SK-N-SH treated with all-trans-retinoic acid at 6 μM for 48 hours (cell line): ENCODE data around the gene CALN1.

ENCODE experiments used
- ATAC-seq: fragments of 200-7000 bp; cut with Tn5 transposase; 3 replicates; pipeline ENCODE4 v1.9.1; 2020; ENCODE audit warnings: mild to moderate bottlenecking, moderate library complexity
- ARNTL ChIP-seq: fragments of 450-650 bp; formaldehyde crosslinking; IDR thresholded peaks from 2 replicates; pipeline ENCODE4 v1.5.0; 2020; ENCODE audit warnings: low read depth, mild to moderate bottlenecking, moderate library complexity, borderline replicate concordance
- BACH2 ChIP-seq: fragments of 250-450 bp; sonication (Bioruptor Pico); IDR thresholded peaks from 2 replicates; pipeline ENCODE4 v1.9.0; 2021; ENCODE audit warnings: mild to moderate bottlenecking, borderline replicate concordance
- CSDC2 ChIP-seq: fragments of 250-450 bp; sonication (Bioruptor Pico); IDR thresholded peaks from 2 replicates; pipeline ENCODE4 v1.5.0; 2020; ENCODE audit warnings: mild to moderate bottlenecking, moderate library complexity
- ESRRG ChIP-seq: fragments of 250-450 bp; sonication (Bioruptor Pico); IDR thresholded peaks from 2 replicates; pipeline ENCODE4 v1.6.1; 2021; ENCODE audit warnings: mild to moderate bottlenecking
- GLIS3 ChIP-seq: fragments of 250-450 bp; sonication (Bioruptor Pico); IDR thresholded peaks from 2 replicates; pipeline ENCODE4 v1.5.0; 2020; ENCODE audit warnings: mild to moderate bottlenecking, moderate library complexity
- ISL1 ChIP-seq: fragments of 250-450 bp; sonication (Bioruptor Pico); IDR thresholded peaks from 2 replicates; pipeline ENCODE4 v2.1.2; 2022; ENCODE audit warnings: mild to moderate bottlenecking, moderate library complexity
- OSR1 ChIP-seq: fragments of 250-450 bp; sonication (Bioruptor Pico); IDR thresholded peaks from 2 replicates; pipeline ENCODE4 v1.8.0; 2022; ENCODE audit warnings: moderate library complexity, mild to moderate bottlenecking, inconsistent platforms
- PATZ1 ChIP-seq: fragments of 250-450 bp; sonication (Bioruptor Pico); IDR thresholded peaks from 2 replicates; pipeline ENCODE4 v1.8.0; 2020; ENCODE audit warnings: mild to moderate bottlenecking, moderate library complexity, borderline replicate concordance
- PPARA ChIP-seq: fragments of 250-450 bp; sonication (Bioruptor Pico); IDR thresholded peaks from 2 replicates; pipeline ENCODE4 v1.5.0; 2020; ENCODE audit warnings: mild to moderate bottlenecking, borderline replicate concordance
- RARB ChIP-seq: fragments of 250-450 bp; sonication (Bioruptor Pico); IDR thresholded peaks from 2 replicates; pipeline ENCODE4 v1.8.0; 2021; ENCODE audit warnings: mild to moderate bottlenecking, moderate library complexity
- SNAI2 ChIP-seq: fragments of 250-450 bp; sonication (Bioruptor Pico); IDR thresholded peaks from 2 replicates; pipeline ENCODE4 v1.5.0; 2020; ENCODE audit warnings: mild to moderate bottlenecking, moderate library complexity
- TCF4 ChIP-seq: fragments of 250-450 bp; sonication (Bioruptor Pico); IDR thresholded peaks from 2 replicates; pipeline ENCODE4 v1.8.0; 2021; ENCODE audit warnings: mild to moderate bottlenecking, moderate library complexity, borderline replicate concordance
- TOX ChIP-seq: fragments of 250-450 bp; sonication (Bioruptor Pico); IDR thresholded peaks from 2 replicates; pipeline ENCODE4 v1.8.0; 2021; ENCODE audit warnings: mild to moderate bottlenecking, moderate library complexity, borderline replicate concordance
- ZC3H10 ChIP-seq: fragments of 250-450 bp; sonication (Bioruptor Pico); IDR thresholded peaks from 2 replicates; pipeline ENCODE4 v1.5.1; 2021; ENCODE audit warnings: mild to moderate bottlenecking, moderate library complexity
- ZFP3 ChIP-seq: fragments of 250-450 bp; sonication (Bioruptor Pico); IDR thresholded peaks from 2 replicates; pipeline ENCODE4 v1.5.0; 2020; ENCODE audit warnings: mild to moderate bottlenecking, moderate library complexity
- ZFP30 ChIP-seq: fragments of 450-650 bp; formaldehyde crosslinking; IDR thresholded peaks from 2 replicates; pipeline ENCODE4 v1.5.0; 2022; ENCODE audit warnings: mild to moderate bottlenecking, moderate library complexity
- ZNF565 ChIP-seq: fragments of 450-650 bp; formaldehyde crosslinking; conservative IDR thresholded peaks from 2 replicates; pipeline ENCODE4 v1.5.0; 2020; ENCODE audit warnings: low read depth, mild to moderate bottlenecking, moderate library complexity
- ZNF70 ChIP-seq: fragments of 450-650 bp; formaldehyde crosslinking; IDR thresholded peaks from 2 replicates; pipeline ENCODE4 v1.5.0; 2020; ENCODE audit warnings: mild to moderate bottlenecking, moderate library complexity
- ZNF8 ChIP-seq: fragments of 450-650 bp; formaldehyde crosslinking; IDR thresholded peaks from 2 replicates; pipeline ENCODE4 v1.5.0; 2020; ENCODE audit warnings: mild to moderate bottlenecking, moderate library complexity
- TF ChIP-seq, protein P1 (sequence below): fragments of 250-450 bp; sonication (Bioruptor Pico); IDR thresholded peaks from 2 replicates; pipeline ENCODE4 v1.5.1; 2021; ENCODE audit warnings: mild to moderate bottlenecking, moderate library complexity
- TF ChIP-seq, protein P2 (sequence below): fragments of 250-450 bp; sonication (Bioruptor Pico); IDR thresholded peaks from 2 replicates; pipeline ENCODE4 v1.5.0; 2020; ENCODE audit warnings: mild to moderate bottlenecking, moderate library complexity
- TF ChIP-seq, protein P3 (sequence below): fragments of 250-450 bp; sonication (Bioruptor Pico); IDR thresholded peaks from 2 replicates; pipeline ENCODE4 v1.8.0; 2021; ENCODE audit warnings: low read depth, mild to moderate bottlenecking, moderate library complexity, borderline replicate concordance

The CALN1 gene

DNA sequence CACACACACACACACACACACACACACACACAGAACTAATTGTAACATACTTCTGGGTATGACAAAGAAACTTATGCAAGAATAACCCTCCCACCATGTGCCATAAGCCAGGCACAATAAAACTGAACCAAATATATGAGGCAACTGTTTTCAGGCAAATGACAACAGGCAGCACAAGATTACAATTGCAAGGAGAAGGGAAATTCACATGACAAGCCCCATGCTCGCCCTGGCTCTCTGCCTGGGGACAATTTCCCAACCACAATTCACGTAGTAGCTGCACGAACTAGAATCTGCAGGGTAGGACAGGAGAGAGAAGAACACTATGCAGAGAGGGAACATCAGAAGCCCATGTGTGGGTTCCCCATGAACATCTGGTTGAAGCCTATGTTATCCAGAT is 143.3 kb downstream of the CALN1 start:
- ATAC-seq, result no peak
- TF ChIP-seq PATZ1 (no peak), BACH2 (no peak), TCF4 (no peak), OSR1 (CRISPR knock-in tag) (no peak), ZFP30 (CRISPR knock-in tag) (no peak), RARB (CRISPR knock-in tag) (no peak), ZNF70 (no peak)

DNA sequence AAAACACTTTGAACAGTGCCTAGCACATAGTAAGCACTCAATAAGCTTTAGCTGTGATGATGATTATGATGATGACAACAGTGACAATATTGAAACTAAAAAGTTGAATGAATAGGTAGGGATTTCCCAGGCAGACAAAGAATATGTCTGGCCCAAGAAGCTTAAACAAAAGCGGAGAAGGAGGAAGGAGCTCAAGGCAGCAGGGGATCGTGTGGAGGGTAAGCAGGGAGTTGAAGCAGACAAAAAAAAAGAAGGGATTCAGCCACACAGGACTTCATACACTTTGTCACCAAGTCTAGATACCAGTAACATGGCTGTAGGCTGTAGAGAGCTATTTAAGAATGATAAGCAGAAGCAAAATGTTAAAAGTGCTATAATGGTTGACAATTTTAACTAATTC is 144.0 kb downstream of the CALN1 start:
- ATAC-seq, result no peak
- no peak for TF ChIP-seq TOX
- TF ChIP-seq BACH2, result no peak
- no peak for TF ChIP-seq ZNF565 (CRISPR knock-in tag)

DNA sequence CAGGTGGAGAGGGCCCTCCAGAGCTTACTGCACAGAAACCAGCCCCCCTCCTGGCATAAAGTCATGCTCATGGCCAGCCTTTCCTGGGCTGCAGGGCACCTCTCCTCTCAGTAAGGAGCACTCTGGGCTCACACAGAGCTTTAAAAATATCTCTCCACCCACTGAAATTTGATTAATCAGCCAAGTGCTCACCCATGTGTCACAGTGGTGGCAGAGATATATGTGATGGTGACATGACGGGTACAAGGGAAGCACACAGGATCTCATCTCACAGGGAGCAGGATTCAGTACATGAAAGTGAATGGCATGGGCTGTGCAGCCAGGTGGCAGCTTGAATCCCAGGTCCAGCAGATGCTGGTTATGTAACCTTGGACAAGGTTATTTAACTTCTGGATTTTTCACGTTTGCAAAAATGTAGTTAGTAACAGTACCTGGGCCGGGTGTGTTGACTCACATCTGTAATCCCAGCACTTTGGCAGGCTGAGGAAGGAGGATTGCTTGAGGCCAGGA is 144.8 kb downstream of the CALN1 start:
- TF ChIP-seq TCF4 (no peak), ISL1 (CRISPR knock-in tag) (no peak), TOX (no peak), PPARA (CRISPR knock-in tag) (no peak), RARB (CRISPR knock-in tag) (no peak)
- TF ChIP-seq, all 23 proteins: peak for 0
- ATAC-seq, result no peak

DNA sequence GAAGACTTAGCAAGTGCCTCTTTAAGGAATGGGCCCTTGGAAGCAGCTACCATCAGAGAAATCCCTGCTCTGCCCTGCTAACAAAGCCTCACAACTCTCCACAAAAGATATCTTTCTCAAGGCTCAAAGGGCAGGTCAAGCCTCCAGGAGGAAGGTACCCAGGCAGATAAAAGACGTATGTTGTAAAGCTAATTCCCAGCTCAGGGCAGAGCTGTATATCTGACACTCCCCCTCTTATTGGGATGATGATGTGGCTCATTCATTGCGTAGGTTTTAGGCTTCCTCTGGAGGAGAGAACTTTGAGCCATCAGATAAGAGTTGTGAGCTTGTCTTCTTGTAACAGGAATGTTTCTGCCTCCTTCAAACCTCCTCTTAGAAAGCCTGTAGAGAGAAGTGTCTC is 145.4 kb downstream of the CALN1 start:
- no peak for ATAC-seq
- TF ChIP-seq GLIS3 (CRISPR knock-in tag) (no peak), RARB (CRISPR knock-in tag) (no peak), CSDC2 (CRISPR knock-in tag) (no peak), ZNF8 (CRISPR knock-in tag) (no peak), ARNTL (CRISPR knock-in tag) (no peak), TCF4 (no peak), TOX (no peak)
- TF ChIP-seq, protein P1, sequence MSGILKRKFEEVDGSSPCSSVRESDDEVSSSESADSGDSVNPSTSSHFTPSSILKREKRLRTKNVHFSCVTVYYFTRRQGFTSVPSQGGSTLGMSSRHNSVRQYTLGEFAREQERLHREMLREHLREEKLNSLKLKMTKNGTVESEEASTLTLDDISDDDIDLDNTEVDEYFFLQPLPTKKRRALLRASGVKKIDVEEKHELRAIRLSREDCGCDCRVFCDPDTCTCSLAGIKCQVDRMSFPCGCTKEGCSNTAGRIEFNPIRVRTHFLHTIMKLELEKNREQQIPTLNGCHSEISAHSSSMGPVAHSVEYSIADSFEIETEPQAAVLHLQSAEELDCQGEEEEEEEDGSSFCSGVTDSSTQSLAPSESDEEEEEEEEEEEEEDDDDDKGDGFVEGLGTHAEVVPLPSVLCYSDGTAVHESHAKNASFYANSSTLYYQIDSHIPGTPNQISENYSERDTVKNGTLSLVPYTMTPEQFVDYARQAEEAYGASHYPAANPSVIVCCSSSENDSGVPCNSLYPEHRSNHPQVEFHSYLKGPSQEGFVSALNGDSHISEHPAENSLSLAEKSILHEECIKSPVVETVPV (CRISPR knock-in tag), result no peak

- ATAC-seq, result no peak
- TF ChIP-seq GLIS3 (CRISPR knock-in tag) (no peak), ARNTL (CRISPR knock-in tag) (no peak), PATZ1 (no peak), ZFP3 (no peak), TCF4 (no peak), ZNF70 (no peak), RARB (CRISPR knock-in tag) (no peak), SNAI2 (CRISPR knock-in tag) (no peak), ZC3H10 (CRISPR knock-in tag) (no peak), ZNF565 (CRISPR knock-in tag) (no peak), ISL1 (CRISPR knock-in tag) (no peak), ESRRG (CRISPR knock-in tag) (no peak), PPARA (CRISPR knock-in tag) (no peak)
- TF ChIP-seq, protein P2, sequence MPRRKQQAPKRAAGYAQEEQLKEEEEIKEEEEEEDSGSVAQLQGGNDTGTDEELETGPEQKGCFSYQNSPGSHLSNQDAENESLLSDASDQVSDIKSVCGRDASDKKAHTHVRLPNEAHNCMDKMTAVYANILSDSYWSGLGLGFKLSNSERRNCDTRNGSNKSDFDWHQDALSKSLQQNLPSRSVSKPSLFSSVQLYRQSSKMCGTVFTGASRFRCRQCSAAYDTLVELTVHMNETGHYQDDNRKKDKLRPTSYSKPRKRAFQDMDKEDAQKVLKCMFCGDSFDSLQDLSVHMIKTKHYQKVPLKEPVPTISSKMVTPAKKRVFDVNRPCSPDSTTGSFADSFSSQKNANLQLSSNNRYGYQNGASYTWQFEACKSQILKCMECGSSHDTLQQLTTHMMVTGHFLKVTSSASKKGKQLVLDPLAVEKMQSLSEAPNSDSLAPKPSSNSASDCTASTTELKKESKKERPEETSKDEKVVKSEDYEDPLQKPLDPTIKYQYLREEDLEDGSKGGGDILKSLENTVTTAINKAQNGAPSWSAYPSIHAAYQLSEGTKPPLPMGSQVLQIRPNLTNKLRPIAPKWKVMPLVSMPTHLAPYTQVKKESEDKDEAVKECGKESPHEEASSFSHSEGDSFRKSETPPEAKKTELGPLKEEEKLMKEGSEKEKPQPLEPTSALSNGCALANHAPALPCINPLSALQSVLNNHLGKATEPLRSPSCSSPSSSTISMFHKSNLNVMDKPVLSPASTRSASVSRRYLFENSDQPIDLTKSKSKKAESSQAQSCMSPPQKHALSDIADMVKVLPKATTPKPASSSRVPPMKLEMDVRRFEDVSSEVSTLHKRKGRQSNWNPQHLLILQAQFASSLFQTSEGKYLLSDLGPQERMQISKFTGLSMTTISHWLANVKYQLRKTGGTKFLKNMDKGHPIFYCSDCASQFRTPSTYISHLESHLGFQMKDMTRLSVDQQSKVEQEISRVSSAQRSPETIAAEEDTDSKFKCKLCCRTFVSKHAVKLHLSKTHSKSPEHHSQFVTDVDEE, result no peak
- TF ChIP-seq, protein P3, sequence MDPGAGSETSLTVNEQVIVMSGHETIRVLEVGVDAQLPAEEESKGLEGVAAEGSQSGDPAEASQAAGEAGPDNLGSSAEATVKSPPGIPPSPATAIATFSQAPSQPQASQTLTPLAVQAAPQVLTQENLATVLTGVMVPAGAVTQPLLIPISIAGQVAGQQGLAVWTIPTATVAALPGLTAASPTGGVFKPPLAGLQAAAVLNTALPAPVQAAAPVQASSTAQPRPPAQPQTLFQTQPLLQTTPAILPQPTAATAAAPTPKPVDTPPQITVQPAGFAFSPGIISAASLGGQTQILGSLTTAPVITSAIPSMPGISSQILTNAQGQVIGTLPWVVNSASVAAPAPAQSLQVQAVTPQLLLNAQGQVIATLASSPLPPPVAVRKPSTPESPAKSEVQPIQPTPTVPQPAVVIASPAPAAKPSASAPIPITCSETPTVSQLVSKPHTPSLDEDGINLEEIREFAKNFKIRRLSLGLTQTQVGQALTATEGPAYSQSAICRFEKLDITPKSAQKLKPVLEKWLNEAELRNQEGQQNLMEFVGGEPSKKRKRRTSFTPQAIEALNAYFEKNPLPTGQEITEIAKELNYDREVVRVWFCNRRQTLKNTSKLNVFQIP (CRISPR knock-in tag), result no peak
- TF ChIP-seq, protein P1 (CRISPR knock-in tag), result no peak
Observed at GRCh38 chr7:72265071-72265904, 146.8 kb downstream of the CALN1 start.
